WTC11 (cell line): ENCODE measurements around the gene ATP6V1G1. TPM values are rescaled to one million over a fixed set of nuclear protein-coding genes. Genes with fewer than 3 reads are reported as not detected.

Source experiments
- ATAC-seq: fragments of 200-7000 bp; cut with Tn5 transposase; 2 replicates; pipeline ENCODE4 v1.10.0; 2021; ENCODE audit warnings: mild to moderate bottlenecking, moderate library complexity
- CTCF ChIA-PET: fragments of 300-600 bp; sonication (Branson Sonifier 250); formaldehyde crosslinking; loops from one replicate; lab custom pipeline; 2021; ENCODE audit warnings: antibody characterized with exemption; lab: Charles Lee
- POLR2A ChIA-PET: fragments of 350-600 bp; sonication (Branson Sonifier 250); formaldehyde crosslinking; loops from one replicate; lab custom pipeline; 2021; ENCODE audit warnings: antibody characterized with exemption; lab: Charles Lee
- DNase-seq: peaks from one replicate; pipeline ENCODE4 v3.0.0; 2021; ENCODE audit warnings: low spot score
- H3K27ac Mint-ChIP-seq: 2 replicates; pipeline ENCODE4 v1.8.0; 2021; ENCODE audit warnings: mixed read lengths
- H3K27me3 Mint-ChIP-seq: 2 replicates; pipeline ENCODE4 v1.8.0; 2021; ENCODE audit warnings: low read depth, mild to moderate bottlenecking, moderate library complexity, mixed read lengths
- H3K36me3 Mint-ChIP-seq: 2 replicates; pipeline ENCODE4 v1.8.0; 2021; ENCODE audit warnings: mixed read lengths
- H3K4me1 Mint-ChIP-seq: 2 replicates; pipeline ENCODE4 v1.8.0; 2022; ENCODE audit warnings: mixed read lengths
- H3K4me3 Mint-ChIP-seq: 2 replicates; pipeline ENCODE4 v1.8.0; 2021; ENCODE audit warnings: mild to moderate bottlenecking, moderate library complexity, mixed read lengths
- H3K9me3 Mint-ChIP-seq: 2 replicates; pipeline ENCODE4 v1.8.0; 2021; ENCODE audit warnings: mixed read lengths
- AFF4 ChIP-seq: sonication (generic); formaldehyde crosslinking; IDR thresholded peaks from 2 replicates; pipeline ENCODE4 v1.8.1; 2023; ENCODE audit warnings: mild to moderate bottlenecking, missing genetic modification reagents, borderline replicate concordance
- CTCF ChIP-seq: fragments of 200-600 bp; IDR thresholded peaks from 2 replicates; pipeline ENCODE4 v1.8.0; 2022; ENCODE audit warnings: antibody characterized with exemption
- E2F5 ChIP-seq: sonication (generic); formaldehyde crosslinking; IDR thresholded peaks from 2 replicates; pipeline ENCODE4 v1.8.1; 2022; ENCODE audit warnings: mild to moderate bottlenecking, moderate library complexity, missing genetic modification reagents
- ELF4 ChIP-seq: sonication (generic); formaldehyde crosslinking; IDR thresholded peaks from 2 replicates; pipeline ENCODE4 v1.8.1; 2022; ENCODE audit warnings: low read depth, mild to moderate bottlenecking, moderate library complexity, missing genetic modification reagents
- ESRRA ChIP-seq: sonication (generic); formaldehyde crosslinking; IDR thresholded peaks from 2 replicates; pipeline ENCODE4 v1.8.1; 2022; ENCODE audit warnings: mild to moderate bottlenecking, missing genetic modification reagents, borderline replicate concordance
- ETV6 ChIP-seq: sonication (generic); formaldehyde crosslinking; IDR thresholded peaks from 2 replicates; pipeline ENCODE4 v1.8.1; 2022; ENCODE audit warnings: mild to moderate bottlenecking, missing genetic modification reagents
- IRF1 ChIP-seq: sonication (generic); formaldehyde crosslinking; IDR thresholded peaks from 2 replicates; pipeline ENCODE4 v1.8.0; 2023; ENCODE audit warnings: missing genetic modification reagents
- JUN ChIP-seq: sonication (generic); formaldehyde crosslinking; IDR thresholded peaks from 2 replicates; pipeline ENCODE4 v1.8.0; 2023; ENCODE audit warnings: mild to moderate bottlenecking, missing genetic modification reagents
- NR2C2 ChIP-seq: sonication (generic); formaldehyde crosslinking; IDR thresholded peaks from 2 replicates; pipeline ENCODE4 v1.8.0; 2022; ENCODE audit warnings: mild to moderate bottlenecking, missing genetic modification reagents
- STAT6 ChIP-seq: sonication (generic); formaldehyde crosslinking; conservative IDR thresholded peaks from 2 replicates; pipeline ENCODE4 v1.8.1; 2023; ENCODE audit warnings: mild to moderate bottlenecking, low read depth, missing genetic modification reagents, moderate library complexity
- ZNF281 ChIP-seq: sonication (generic); formaldehyde crosslinking; IDR thresholded peaks from 2 replicates; pipeline ENCODE4 v1.8.0; 2023; ENCODE audit warnings: mild to moderate bottlenecking, missing genetic modification reagents
- ZNF396 ChIP-seq: fragments of 250-450 bp; sonication (Bioruptor Pico); IDR thresholded peaks from 2 replicates; pipeline ENCODE4 v1.8.0; 2021; ENCODE audit warnings: mild to moderate bottlenecking, moderate library complexity, borderline replicate concordance
- ZNF512 ChIP-seq: sonication (generic); formaldehyde crosslinking; IDR thresholded peaks from 2 replicates; pipeline ENCODE4 v1.8.1; 2022; ENCODE audit warnings: missing genetic modification reagents, borderline replicate concordance
- total RNA-seq: library from RNA; stranded (reverse); gene quantifications from 3 replicates; pipeline ENCODE4 v1.2.3, GENCODE V29; 2021

Gene ATP6V1G1
- total RNA-seq, 1 experiment from 2014 or later = 108 TPM

GRCh38 chr9:114588210-114588609, 641 bp downstream of the ATP6V1G1 start:
- peak overlapping the region; percentile 100 for H3K4me3 Mint-ChIP-seq
- ChIA-PET POLR2A (interaction anchor here (0.8 to 1.6 kb wide), 8 partner anchors 8 to 191 kb away, joined by 3 to 13 read pairs (median 6); partner anchors contain the start of gene TMEM268), CTCF (interaction anchor here (1.1 to 2.4 kb wide), 6 partner anchors 24 to 182 kb away, joined by 3 to 16 read pairs (median 6); no protein-coding TSS in a partner anchor)
- TF ChIP-seq ZNF512 (CRISPR knock-in tag) (no peak), JUN (no peak), ETV6 (CRISPR knock-in tag) (no peak), CTCF (no peak), IRF1 (no peak), NR2C2 (CRISPR knock-in tag) (no peak), ELF4 (CRISPR knock-in tag) (no peak), STAT6 (CRISPR knock-in tag) (no peak), ESRRA (CRISPR knock-in tag) (no peak), E2F5 (CRISPR knock-in tag) (no peak), ZNF281 (CRISPR knock-in tag) (no peak), AFF4 (no peak), ZNF396 (no peak)
- ATAC-seq (no peak), DNase-seq (no peak)
- 0 out of 2 replicates have a peak, but pooled peaks cover 6% of the 10 kb centered on the region for H3K9me3 Mint-ChIP-seq
- H3K27ac Mint-ChIP-seq = peak overlapping the region; percentile 94
- no peaks in the 10 kb centered on the region for H3K27me3 Mint-ChIP-seq
- H3K4me1 Mint-ChIP-seq = peaks cover 46% of the 10 kb centered on the region
- peaks cover 21% of the 10 kb centered on the region for H3K36me3 Mint-ChIP-seq
